H9 (cell line): ENCODE data around the gene KIF21B. TPM values are rescaled to one million over a fixed set of nuclear protein-coding genes. Genes with fewer than 3 reads are reported as not detected.

ENCODE experiments used
- DNase-seq: peaks from one replicate; pipeline ENCODE4 v3.0.0-alpha.2; 2017
- H2AFZ ChIP-seq: one replicate; pipeline ENCODE4 v1.6.1; 2013; ENCODE audit warnings: mild to moderate bottlenecking, low read length, control low read depth, moderate library complexity
- H2AK5ac ChIP-seq: 2 replicates; pipeline ENCODE4 v1.6.1; 2013; ENCODE audit warnings: low read length, control low read depth, mixed read lengths; ENCODE audit not compliant: insufficient read length
- H2BK120ac ChIP-seq: one replicate; pipeline ENCODE4 v1.6.1; 2013; ENCODE audit warnings: low read depth, mild to moderate bottlenecking, low read length, control low read depth, inconsistent platforms; ENCODE audit not compliant: poor library complexity, severe bottlenecking
- H2BK12ac ChIP-seq: 2 replicates; pipeline ENCODE4 v1.6.1; 2013; ENCODE audit warnings: low read length, control low read depth, mixed read lengths, low read depth; ENCODE audit not compliant: insufficient read length
- H2BK15ac ChIP-seq: 2 replicates; pipeline ENCODE4 v1.6.1; 2013; ENCODE audit warnings: low read depth, low read length, control low read depth
- H2BK20ac ChIP-seq: one replicate; pipeline ENCODE4 v1.6.1; 2013; ENCODE audit warnings: low read depth, mild to moderate bottlenecking, low read length, control low read depth, inconsistent platforms; ENCODE audit not compliant: poor library complexity, severe bottlenecking
- H2BK5ac ChIP-seq: 2 replicates; pipeline ENCODE4 v1.6.1; 2013; ENCODE audit warnings: low read length, control low read depth, mixed read lengths; ENCODE audit not compliant: insufficient read length
- H3K14ac ChIP-seq: 2 replicates; pipeline ENCODE4 v1.6.1; 2013; ENCODE audit warnings: low read length, control low read depth; ENCODE audit not compliant: insufficient read depth
- H3K18ac ChIP-seq: 2 replicates; pipeline ENCODE4 v1.6.1; 2013; ENCODE audit warnings: low read depth, mild to moderate bottlenecking, mixed read lengths, low read length, control low read depth; ENCODE audit not compliant: insufficient read length
- H3K23ac ChIP-seq: 2 replicates; pipeline ENCODE4 v1.6.1; 2013; ENCODE audit warnings: low read length, control low read depth, mixed read lengths, low read depth; ENCODE audit not compliant: insufficient read length
- H3K23me2 ChIP-seq: 2 replicates; pipeline ENCODE4 v1.6.1; 2013; ENCODE audit warnings: low read depth, mild to moderate bottlenecking, mixed read lengths, low read length, control low read depth; ENCODE audit not compliant: insufficient read length, poor library complexity, severe bottlenecking
- H3K27ac ChIP-seq: 2 replicates; pipeline ENCODE4 v1.5.1; 2013; ENCODE audit warnings: low read length, control low read depth, mixed read lengths, low read depth; ENCODE audit not compliant: insufficient read length
- H3K27me3 ChIP-seq: 2 replicates; pipeline ENCODE4 v1.6.1; 2013; ENCODE audit warnings: low read length, control low read depth, inconsistent platforms; ENCODE audit not compliant: insufficient read depth
- H3K4ac ChIP-seq: 2 replicates; pipeline ENCODE4 v1.6.1; 2013; ENCODE audit warnings: low read depth, mild to moderate bottlenecking, control low read depth, inconsistent platforms, low read length, moderate library complexity
- H3K4me1 ChIP-seq: 2 replicates; pipeline ENCODE4 v1.6.1; 2013; ENCODE audit warnings: low read length, control low read depth, inconsistent platforms; ENCODE audit not compliant: insufficient read depth
- H3K4me2 ChIP-seq: 2 replicates; pipeline ENCODE4 v1.6.1; 2013; ENCODE audit warnings: low read length, control low read depth, mixed read lengths; ENCODE audit not compliant: insufficient read length, insufficient read depth
- H3K56ac ChIP-seq: 2 replicates; pipeline ENCODE4 v1.6.1; 2013; ENCODE audit warnings: low read depth, mild to moderate bottlenecking, mixed read lengths, low read length, control low read depth; ENCODE audit not compliant: insufficient read length
- H3K79me1 ChIP-seq: 2 replicates; pipeline ENCODE4 v1.6.1; 2013; ENCODE audit warnings: low read depth, mild to moderate bottlenecking, moderate library complexity, low read length, control low read depth, inconsistent platforms; ENCODE audit not compliant: insufficient read depth, poor library complexity, severe bottlenecking
- H3K79me2 ChIP-seq: 2 replicates; pipeline ENCODE4 v1.6.1; 2013; ENCODE audit warnings: low read length, control low read depth, inconsistent platforms; ENCODE audit not compliant: insufficient read depth
- H3K9ac ChIP-seq: 2 replicates; pipeline ENCODE4 v1.6.1; 2013; ENCODE audit warnings: low read length, control low read depth, mixed read lengths; ENCODE audit not compliant: insufficient read length; ENCODE audit errors: extremely low read depth
- H3K9me3 ChIP-seq: one replicate; pipeline ENCODE4 v1.6.1; 2013; ENCODE audit warnings: low read depth, low read length, inconsistent platforms; ENCODE audit not compliant: control insufficient read depth
- H3T11ph ChIP-seq: one replicate; pipeline ENCODE4 v1.6.1; 2013; ENCODE audit warnings: mild to moderate bottlenecking, low read length, control low read depth, inconsistent platforms
- H4K20me1 ChIP-seq: one replicate; pipeline ENCODE4 v1.6.1; 2013; ENCODE audit not compliant: control insufficient read depth, insufficient read length, insufficient read depth
- H4K5ac ChIP-seq: 2 replicates; pipeline ENCODE4 v1.6.1; 2013; ENCODE audit warnings: low read depth, mild to moderate bottlenecking, mixed read lengths, low read length, control low read depth; ENCODE audit not compliant: insufficient read length
- H4K8ac ChIP-seq: replicated peaks from 2 replicates; pipeline ENCODE4 v1.6.1; 2013; ENCODE audit warnings: low read length, control low read depth, mixed read lengths, low read depth; ENCODE audit not compliant: insufficient read length
- H4K91ac ChIP-seq: 2 replicates; pipeline ENCODE4 v1.6.1; 2013; ENCODE audit warnings: low read depth, mild to moderate bottlenecking, moderate library complexity, mixed read lengths, low read length, control low read depth; ENCODE audit not compliant: insufficient read length
- H3K27ac Mint-ChIP-seq, 3 experiments: 2 replicates in 2 of 3; 3 replicates in 1 of 3; pipeline ENCODE4 v1.8.0; 2020 to 2021; ENCODE audit warnings: mixed read lengths in 3 of 3, mild to moderate bottlenecking in 1 of 3, moderate library complexity in 1 of 3
- H3K27me3 Mint-ChIP-seq: 2 replicates; pipeline ENCODE4 v1.8.0; 2021; ENCODE audit warnings: low read depth, mild to moderate bottlenecking, moderate library complexity, mixed read lengths
- H3K36me3 Mint-ChIP-seq, 3 experiments: 2 replicates in 2 of 3; 3 replicates in 1 of 3; pipeline ENCODE4 v1.8.0; 2020 to 2021; ENCODE audit warnings: low read depth in 3 of 3, mixed read lengths in 3 of 3; ENCODE audit not compliant: insufficient read depth in 1 of 3
- H3K4me1 Mint-ChIP-seq, 2 experiments: 2 replicates each; pipeline ENCODE4 v1.8.0; 2020; ENCODE audit warnings: mixed read lengths in 2 of 2
- H3K4me3 Mint-ChIP-seq, 2 experiments: 2 replicates in 1 of 2; 3 replicates in 1 of 2; pipeline ENCODE4 v1.8.0; 2020 to 2021; ENCODE audit warnings: mild to moderate bottlenecking in 2 of 2, mixed read lengths in 2 of 2, moderate library complexity in 1 of 2
- H3K9me3 Mint-ChIP-seq, 2 experiments: 2 replicates in 1 of 2; 3 replicates in 1 of 2; pipeline ENCODE4 v1.8.0; 2020; ENCODE audit warnings: mild to moderate bottlenecking in 2 of 2, mixed read lengths in 2 of 2, moderate library complexity in 1 of 2
- WGBS: extraction: QIAGEN DNeasy Blood & Tissue Kit; methylation state at CpG from one replicate; pipeline ENCODE4 v1.1.7; 2013; ENCODE audit warnings: missing lambda C conversion rate, low lambda C conversion rate, mixed read lengths; ENCODE audit not compliant: insufficient read length; ENCODE audit errors: extremely low coverage; 5-methylcytosine and 5-hydroxymethylcytosine counted together
- total RNA-seq: library from RNA; stranded (reverse); gene quantifications from 2 replicates; pipeline ENCODE4 v1.2.1, GENCODE V29; 2021
- TF ChIP-seq, protein P1 (sequence below): fragments of 200-600 bp; sonication (generic); conservative IDR thresholded peaks from 3 replicates; pipeline ENCODE4 v1.8.0; 2021; ENCODE audit warnings: antibody characterized with exemption, mild to moderate bottlenecking

Gene KIF21B
- total RNA-seq, 1 experiment from 2014 or later, result 7.5 TPM

DNA sequence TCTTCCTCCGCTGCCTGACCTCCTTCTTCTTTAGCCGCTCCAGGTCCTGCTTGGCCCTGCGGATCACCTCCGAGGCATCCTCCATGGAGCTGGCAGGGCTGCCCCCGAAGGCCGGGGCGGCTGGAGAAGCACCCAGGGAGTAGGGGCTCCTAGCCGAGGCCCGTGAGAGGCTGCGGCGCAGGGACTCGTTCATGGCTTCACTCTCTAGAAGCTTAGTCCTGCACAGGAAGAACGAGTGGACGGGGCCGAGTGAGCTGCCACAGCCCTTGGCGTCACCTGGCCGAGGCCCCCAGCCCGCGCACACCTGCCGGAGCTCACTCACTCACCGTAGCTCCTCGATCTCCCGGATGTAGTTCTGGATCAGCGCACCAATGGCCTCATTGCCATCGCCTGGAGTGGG, 23.1 kb downstream of the KIF21B start:
- Histone ChIP-seq H3K56ac (no peak overlapping the region), H2AK5ac (no peak overlapping the region), H3K27me3 (no peaks in the 10 kb centered on the region), H3K23ac (no peak overlapping the region), H3K79me1 (no peaks in the 10 kb centered on the region), H3K14ac (no peak overlapping the region), H3K9me3 (no peaks in the 10 kb centered on the region), H3K79me2 (no peaks in the 10 kb centered on the region), H4K5ac (no peak overlapping the region), H4K8ac (no peak overlapping the region), H3K4me2 (no peak overlapping the region), H3K18ac (no peak overlapping the region), H2BK120ac (no peak overlapping the region), H3K9ac (no peak overlapping the region), H2BK5ac (no peak overlapping the region), H3K23me2 (no peaks in the 10 kb centered on the region), H2BK12ac (no peak overlapping the region), H2AFZ (no peak overlapping the region), H4K91ac (no peak overlapping the region), H3K4ac (no peak overlapping the region), H3T11ph (no peak overlapping the region), H3K4me1 (no peaks in the 10 kb centered on the region), H2BK15ac (no peak overlapping the region), H4K20me1 (no peaks in the 10 kb centered on the region), H3K27ac (no peak overlapping the region), H2BK20ac (no peak overlapping the region)
- WGBS, result no CpG with 5 or more reads among the region's 25 CpGs
- no peaks in the 10 kb centered on the region for H3K9me3 Mint-ChIP-seq
- DNase-seq, result no peak
- no peak overlapping the region for H3K27ac Mint-ChIP-seq
- peaks cover 5 to 32% (median 24%) of the 10 kb centered on the region in 3 experiments for H3K36me3 Mint-ChIP-seq
- no peaks in the 10 kb centered on the region for H3K4me1 Mint-ChIP-seq
- H3K27me3 Mint-ChIP-seq, result no peaks in the 10 kb centered on the region
- TF ChIP-seq, protein P1, sequence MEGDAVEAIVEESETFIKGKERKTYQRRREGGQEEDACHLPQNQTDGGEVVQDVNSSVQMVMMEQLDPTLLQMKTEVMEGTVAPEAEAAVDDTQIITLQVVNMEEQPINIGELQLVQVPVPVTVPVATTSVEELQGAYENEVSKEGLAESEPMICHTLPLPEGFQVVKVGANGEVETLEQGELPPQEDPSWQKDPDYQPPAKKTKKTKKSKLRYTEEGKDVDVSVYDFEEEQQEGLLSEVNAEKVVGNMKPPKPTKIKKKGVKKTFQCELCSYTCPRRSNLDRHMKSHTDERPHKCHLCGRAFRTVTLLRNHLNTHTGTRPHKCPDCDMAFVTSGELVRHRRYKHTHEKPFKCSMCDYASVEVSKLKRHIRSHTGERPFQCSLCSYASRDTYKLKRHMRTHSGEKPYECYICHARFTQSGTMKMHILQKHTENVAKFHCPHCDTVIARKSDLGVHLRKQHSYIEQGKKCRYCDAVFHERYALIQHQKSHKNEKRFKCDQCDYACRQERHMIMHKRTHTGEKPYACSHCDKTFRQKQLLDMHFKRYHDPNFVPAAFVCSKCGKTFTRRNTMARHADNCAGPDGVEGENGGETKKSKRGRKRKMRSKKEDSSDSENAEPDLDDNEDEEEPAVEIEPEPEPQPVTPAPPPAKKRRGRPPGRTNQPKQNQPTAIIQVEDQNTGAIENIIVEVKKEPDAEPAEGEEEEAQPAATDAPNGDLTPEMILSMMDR, result no peak
- no peak overlapping the region for H3K4me3 Mint-ChIP-seq
